GM12872 (cell line): ENCODE data around the gene LSP1.

ENCODE experiments used
- TF ChIP-seq, protein P1 (sequence below): IDR thresholded peaks from 3 replicates; pipeline ENCODE4 v1.5.1; 2011; ENCODE audit warnings: low read depth, mild to moderate bottlenecking, low read length, moderate library complexity; ENCODE audit not compliant: insufficient read depth

Gene LSP1

DNA sequence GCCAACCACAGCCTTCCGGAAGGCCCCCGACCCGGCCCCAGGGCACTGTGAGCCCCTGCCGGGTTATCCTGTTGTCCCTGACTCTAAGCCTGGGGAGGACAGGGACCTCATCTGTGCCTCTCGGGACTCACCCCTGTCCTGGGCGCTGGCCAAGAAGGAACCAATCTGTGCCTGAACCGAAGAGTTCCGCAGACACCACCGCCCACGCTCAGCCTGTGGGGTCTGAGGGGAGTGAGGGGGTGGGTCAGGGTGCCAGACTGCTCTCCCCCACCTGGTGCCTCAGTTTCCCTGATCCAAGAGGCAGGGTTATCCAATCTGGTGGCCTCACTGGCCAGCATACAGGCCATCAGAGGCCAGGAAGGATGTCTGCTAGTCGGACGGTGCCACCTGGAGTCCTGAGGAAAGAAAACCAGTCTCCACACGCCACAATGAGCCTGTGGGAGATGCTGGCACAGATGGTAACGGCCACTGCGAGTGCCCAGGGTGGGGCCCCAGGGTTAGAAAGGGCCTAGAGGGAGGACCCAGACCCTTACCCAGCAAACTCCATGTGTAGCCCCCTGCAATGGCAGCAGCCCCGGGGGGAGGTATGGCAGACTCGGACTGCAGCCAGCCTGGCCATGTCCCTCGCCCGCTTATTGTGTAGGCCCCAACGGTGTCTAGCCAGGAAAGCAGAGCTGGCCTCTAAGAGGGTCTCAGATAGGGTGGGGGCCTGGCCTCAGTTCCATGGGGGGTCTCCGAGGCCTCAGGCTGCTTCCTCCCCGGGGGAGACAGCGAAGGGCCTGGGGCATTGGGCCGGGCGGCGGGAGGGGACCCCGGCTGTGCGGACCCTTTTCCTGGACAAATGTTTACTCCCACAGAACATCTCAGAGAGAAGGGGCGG lies 65.8 kb downstream of the LSP1 start:
- TF ChIP-seq, protein P1, sequence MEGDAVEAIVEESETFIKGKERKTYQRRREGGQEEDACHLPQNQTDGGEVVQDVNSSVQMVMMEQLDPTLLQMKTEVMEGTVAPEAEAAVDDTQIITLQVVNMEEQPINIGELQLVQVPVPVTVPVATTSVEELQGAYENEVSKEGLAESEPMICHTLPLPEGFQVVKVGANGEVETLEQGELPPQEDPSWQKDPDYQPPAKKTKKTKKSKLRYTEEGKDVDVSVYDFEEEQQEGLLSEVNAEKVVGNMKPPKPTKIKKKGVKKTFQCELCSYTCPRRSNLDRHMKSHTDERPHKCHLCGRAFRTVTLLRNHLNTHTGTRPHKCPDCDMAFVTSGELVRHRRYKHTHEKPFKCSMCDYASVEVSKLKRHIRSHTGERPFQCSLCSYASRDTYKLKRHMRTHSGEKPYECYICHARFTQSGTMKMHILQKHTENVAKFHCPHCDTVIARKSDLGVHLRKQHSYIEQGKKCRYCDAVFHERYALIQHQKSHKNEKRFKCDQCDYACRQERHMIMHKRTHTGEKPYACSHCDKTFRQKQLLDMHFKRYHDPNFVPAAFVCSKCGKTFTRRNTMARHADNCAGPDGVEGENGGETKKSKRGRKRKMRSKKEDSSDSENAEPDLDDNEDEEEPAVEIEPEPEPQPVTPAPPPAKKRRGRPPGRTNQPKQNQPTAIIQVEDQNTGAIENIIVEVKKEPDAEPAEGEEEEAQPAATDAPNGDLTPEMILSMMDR: no peak

DNA sequence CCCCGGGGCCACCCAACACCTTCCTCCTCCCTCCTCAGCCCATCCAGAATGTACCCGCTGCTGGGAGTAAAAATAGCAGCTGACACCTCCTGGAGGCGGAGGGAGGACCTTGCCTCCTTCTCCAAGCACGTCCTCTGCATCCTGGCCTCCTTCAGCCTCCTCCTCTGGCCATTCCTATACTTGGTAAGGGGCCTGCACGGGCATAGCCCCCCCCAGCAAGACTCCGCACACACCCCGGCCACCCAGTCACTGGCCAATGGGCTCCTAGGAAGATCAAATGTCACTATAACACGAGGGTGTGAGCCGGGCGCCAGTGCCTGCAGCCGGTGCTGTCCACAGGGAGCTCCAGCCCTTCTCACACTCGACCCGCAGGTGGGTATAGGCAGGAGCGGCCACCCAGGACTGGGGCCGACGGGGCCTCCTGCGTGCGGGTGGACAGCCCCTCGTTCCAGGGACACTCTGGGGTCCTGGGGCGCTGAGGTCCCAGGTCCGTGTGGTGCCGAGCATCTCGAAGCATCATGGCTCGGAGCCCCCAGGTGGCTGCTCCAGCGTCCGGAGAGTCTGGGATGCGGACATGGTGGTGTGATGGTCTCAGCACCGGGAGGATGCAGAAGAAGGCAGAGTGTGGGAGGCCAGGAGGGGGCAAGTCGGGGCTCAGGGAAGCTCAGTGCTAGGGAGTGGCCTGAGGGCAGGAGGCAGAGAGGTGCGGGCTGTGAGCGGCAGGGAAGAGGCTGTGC lies 66.7 kb downstream of the LSP1 start, which contains the start of gene TNNT3:
TNNT3 (plus strand) TSS at position 313 of the 737 bp plus-strand sequence. CDS start 3,172 bp downstream, outside the sequence.
- TF ChIP-seq, protein P1: no peak

- TF ChIP-seq, protein P1: no peak
Observed at GRCh38 chr11:1920128-1920908, 67.4 kb downstream of the LSP1 start.

DNA sequence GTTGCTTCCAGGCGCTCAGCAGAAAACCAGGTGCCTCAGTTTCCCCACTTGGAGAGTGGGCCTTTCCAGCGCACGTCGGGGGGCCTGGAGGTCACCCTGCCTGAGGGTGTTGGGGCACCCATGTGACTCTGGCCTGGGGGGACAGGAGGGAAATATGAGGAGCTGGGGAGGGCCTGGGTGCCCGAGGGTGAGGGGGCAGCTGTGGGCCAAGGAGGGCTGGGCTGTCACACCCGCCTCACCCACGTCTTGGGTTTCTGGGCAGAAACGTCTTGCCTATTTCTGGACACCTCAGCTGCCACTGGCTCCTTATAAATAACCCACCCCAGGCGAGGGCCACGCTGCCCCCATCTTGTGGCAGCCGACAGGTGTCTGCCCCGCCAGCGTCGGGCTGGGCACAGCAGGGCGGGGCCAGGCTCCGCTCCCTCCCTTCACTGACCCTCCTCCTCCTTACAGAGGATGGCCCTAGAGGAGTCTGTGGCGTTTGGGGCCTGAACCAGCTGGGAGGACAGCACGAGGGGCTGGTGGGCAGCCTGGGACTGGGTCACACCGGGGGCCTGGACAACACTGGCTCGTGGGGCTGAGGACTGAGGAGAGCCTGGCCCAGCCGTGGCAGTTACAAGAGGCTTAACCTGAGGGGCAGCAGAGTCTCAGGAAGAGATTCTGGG lies 68.2 kb downstream of the LSP1 start:
- TF ChIP-seq, protein P1: no peak

GRCh38 chr11:1921574-1922141 lies 68.8 kb downstream of the LSP1 start:
- TF ChIP-seq, protein P1: no peak

GRCh38 chr11:1922481-1923081 lies 69.7 kb downstream of the LSP1 start:
- TF ChIP-seq, protein P1: no peak
